ENCODE data around the gene PDLIM7. TPM values are rescaled to one million over a fixed set of nuclear protein-coding genes. Genes with fewer than 3 reads are reported as not detected.

The PDLIM7 gene
- total and polyA plus RNA-seq, 11 donors, result 36.3 to 124 (median 52.5) TPM

DNA sequence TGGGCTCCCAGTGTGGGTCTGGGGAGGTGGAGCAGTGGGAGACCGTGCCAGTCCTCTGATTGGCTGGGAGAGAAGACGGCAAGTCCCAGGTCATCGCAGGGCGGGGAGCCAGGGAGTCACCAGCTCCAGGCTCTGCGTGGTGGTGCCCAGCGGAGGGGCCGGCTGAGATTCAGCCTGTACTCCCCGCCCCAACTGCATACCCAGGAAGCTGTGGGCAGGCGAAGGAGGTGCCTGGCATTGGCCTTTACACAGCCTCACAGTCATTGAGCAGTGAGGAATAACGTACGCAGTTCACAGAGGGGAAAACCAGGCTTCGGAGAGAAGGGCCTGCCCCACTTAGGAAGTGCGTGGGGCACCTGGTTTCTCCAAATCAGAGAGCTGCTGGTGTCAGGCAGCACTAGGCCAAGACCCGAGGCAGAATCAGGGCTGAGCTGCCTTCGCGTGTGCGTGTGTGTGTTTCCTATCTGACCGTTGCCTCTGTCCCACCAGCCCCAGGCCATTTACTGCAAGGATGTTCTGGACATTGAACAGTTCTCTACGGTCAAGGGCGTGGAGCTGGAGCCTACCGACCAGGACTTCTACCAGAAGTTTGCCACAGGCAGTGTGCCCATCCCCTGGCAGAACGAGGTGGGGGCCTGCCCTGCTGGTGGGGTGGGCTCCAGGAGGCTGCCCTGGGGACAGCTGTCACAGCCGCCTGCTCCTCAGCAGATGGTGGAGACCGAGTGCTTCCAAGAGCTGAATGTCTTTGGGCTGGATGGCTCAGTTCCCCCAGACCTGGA lies 57.0 kb downstream of the PDLIM7 start:
- peaks cover 0 to 76% (median 34%) of the 10 kb centered on the region in 9 donors for H3K36me3 ChIP-seq

DNA sequence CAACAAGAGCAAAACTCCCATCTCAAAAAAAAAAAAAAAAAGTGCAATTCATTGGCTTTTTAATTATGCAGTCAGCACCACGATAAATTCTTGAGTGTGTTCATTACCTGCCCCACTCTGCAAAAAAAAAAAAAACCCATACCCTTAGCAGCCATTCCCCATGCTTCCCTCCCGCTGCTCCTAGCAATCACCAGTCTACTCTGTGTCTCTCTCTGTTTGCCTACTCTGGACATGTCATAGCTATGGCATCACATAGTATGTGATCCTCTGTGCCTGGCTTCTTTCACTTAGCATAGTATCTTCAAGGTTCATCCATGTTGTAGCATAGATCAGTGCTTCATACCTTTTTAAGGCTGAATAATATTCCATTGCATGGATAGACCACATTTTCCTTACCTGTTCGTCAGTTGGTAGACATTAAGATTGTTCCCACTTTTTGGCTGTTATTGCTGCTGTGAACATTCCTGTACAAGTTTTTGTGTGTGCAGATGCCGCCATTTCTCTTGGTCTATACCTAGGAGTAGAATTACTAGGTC lies 57.8 kb downstream of the PDLIM7 start:
- intact Hi-C loops (cut with DNase I), result no loop called here
- Histone ChIP-seq H3K36me3 (peaks cover 0 to 84% (median 43%) of the 10 kb centered on the region in 9 donors), H3K9me3 (no peaks in the 10 kb centered on the region), H3K27ac (no peak overlapping the region), H3K27me3 (no peaks in the 10 kb centered on the region), H3K4me1 (no peaks in the 10 kb centered on the region), H3K4me3 (no peak overlapping the region)
- no peak for ATAC-seq
- no peak for DNase-seq
- WGBS, 4 donors, result 96 to 99% (median 98%) methylated on average over 4 of the region's 4 CpGs
- TF ChIP-seq, protein P1, sequence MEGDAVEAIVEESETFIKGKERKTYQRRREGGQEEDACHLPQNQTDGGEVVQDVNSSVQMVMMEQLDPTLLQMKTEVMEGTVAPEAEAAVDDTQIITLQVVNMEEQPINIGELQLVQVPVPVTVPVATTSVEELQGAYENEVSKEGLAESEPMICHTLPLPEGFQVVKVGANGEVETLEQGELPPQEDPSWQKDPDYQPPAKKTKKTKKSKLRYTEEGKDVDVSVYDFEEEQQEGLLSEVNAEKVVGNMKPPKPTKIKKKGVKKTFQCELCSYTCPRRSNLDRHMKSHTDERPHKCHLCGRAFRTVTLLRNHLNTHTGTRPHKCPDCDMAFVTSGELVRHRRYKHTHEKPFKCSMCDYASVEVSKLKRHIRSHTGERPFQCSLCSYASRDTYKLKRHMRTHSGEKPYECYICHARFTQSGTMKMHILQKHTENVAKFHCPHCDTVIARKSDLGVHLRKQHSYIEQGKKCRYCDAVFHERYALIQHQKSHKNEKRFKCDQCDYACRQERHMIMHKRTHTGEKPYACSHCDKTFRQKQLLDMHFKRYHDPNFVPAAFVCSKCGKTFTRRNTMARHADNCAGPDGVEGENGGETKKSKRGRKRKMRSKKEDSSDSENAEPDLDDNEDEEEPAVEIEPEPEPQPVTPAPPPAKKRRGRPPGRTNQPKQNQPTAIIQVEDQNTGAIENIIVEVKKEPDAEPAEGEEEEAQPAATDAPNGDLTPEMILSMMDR (IDR thresholded peaks at IDR 0.05), result no peak
- no peak for TF ChIP-seq POLR2A (IDR thresholded peaks at IDR 0.05)

More for the DNA sequence above, 57.0 kb downstream of the PDLIM7 start:
- TF ChIP-seq, protein P1 (IDR thresholded peaks at IDR 0.05), result no peak
- no peak for TF ChIP-seq POLR2A (IDR thresholded peaks at IDR 0.05)
- H3K4me3 ChIP-seq, result no peak overlapping the region
- peaks cover 0 to under 1% (median 0%) of the 10 kb centered on the region in 12 donors for H3K4me1 ChIP-seq
- ATAC-seq (peak in 1 of 4 donors; percentile 10), DNase-seq (no peak)
- no peak overlapping the region for H3K27ac ChIP-seq
- H3K9me3 ChIP-seq, result no peaks in the 10 kb centered on the region
- intact Hi-C loops (cut with DNase I), result no loop called here
- H3K27me3 ChIP-seq, result no peaks in the 10 kb centered on the region
- 88 to 91% (median 90%) methylated on average over 15 to 24 of the region's 24 CpGs for whole genome bisulfite sequencing, 4 donors

DNA sequence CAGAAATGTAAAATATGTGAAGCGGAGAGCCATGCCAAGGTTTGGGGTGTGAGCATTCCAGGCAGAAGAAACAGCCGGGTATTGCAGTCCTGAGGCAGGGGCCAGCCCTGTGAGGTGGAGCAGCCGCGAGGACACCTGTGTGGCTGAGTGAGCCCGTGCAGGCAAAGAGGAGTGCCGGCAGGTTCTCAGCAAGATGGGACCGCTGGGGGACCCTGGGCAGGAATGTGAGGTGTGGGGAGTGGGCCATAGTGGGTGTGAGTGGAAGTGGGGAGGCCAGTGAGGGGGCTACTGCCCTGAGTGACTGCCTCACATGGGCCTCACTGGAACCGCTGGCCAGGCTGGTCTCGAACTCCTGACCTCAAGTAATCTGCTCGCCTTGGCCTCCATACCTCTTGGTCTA lies 58.9 kb downstream of the PDLIM7 start:
- Histone ChIP-seq H3K4me3 (no peak overlapping the region), H3K27ac (no peak overlapping the region), H3K4me1 (peaks cover 0 to 9% (median 0%) of the 10 kb centered on the region in 12 donors), H3K9me3 (no peaks in the 10 kb centered on the region), H3K36me3 (peaks cover 0 to 95% (median 54%) of the 10 kb centered on the region in 9 donors), H3K27me3 (no peaks in the 10 kb centered on the region)
- intact Hi-C loops (cut with DNase I), result no loop called here
- TF ChIP-seq POLR2A (IDR thresholded peaks at IDR 0.05), result no peak
- TF ChIP-seq, protein P1 (IDR thresholded peaks at IDR 0.05), result no peak
- ATAC-seq (no peak), DNase-seq (no peak)
- 93 to 97% (median 94%) methylated on average over 10 of the region's 10 CpGs for WGBS, 4 donors

DNA sequence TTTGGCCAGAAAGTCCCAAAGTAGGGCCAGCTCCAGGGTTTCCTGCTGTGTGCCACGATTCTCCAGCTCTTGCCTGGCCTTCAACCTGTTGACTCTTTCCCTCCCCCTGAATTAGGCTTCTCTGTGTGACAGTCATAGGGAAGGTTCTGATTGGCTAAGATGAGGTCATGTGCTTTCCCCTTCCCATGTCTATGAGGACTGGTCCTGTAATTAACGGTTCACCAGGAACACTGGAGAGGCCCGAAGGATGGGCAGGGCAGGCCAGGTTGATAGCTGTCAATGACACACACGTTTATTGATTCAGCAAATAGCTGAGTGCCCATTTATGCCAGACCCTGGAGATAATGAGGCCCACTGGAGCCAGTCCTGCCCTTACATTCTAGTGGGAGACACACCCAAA lies 59.8 kb downstream of the PDLIM7 start:
- Histone ChIP-seq H3K4me3 (no peak overlapping the region), H3K9me3 (no peaks in the 10 kb centered on the region), H3K4me1 (peaks cover 0 to 17% (median 0%) of the 10 kb centered on the region in 12 donors), H3K36me3 (peaks cover 0 to 100% (median 62%) of the 10 kb centered on the region in 9 donors), H3K27ac (no peak overlapping the region), H3K27me3 (no peaks in the 10 kb centered on the region)
- ATAC-seq (no peak), DNase-seq (no peak)
- intact Hi-C loops (cut with DNase I), result no loop called here
- TF ChIP-seq POLR2A (IDR thresholded peaks at IDR 0.05), result no peak
- TF ChIP-seq, protein P1 (IDR thresholded peaks at IDR 0.05), result no peak
- 75 to 80% (median 78%) methylated on average over 4 of the region's 4 CpGs for WGBS, 4 donors

Data from heart left ventricle (tissue), 16 donors.